Hepatocyte (in vitro differentiated cells): ENCODE measurements around the gene KRT80. TPM values are rescaled to one million over a fixed set of nuclear protein-coding genes. Genes with fewer than 3 reads are reported as not detected.

ENCODE experiments used
- DNase-seq: peaks from one replicate; pipeline ENCODE4 v3.0.0-alpha.2; 2016; ENCODE audit warnings: low spot score
- H2AFZ ChIP-seq: fragments of 200-600 bp; sonication (generic); 2 replicates; pipeline ENCODE4 v1.6.0; 2016; ENCODE audit warnings: antibody characterized with exemption, mild to moderate bottlenecking
- H3K27ac ChIP-seq: fragments of 200-600 bp; sonication (generic); 2 replicates; pipeline ENCODE4 v1.5.1; 2016; ENCODE audit warnings: mild to moderate bottlenecking
- H3K27me3 ChIP-seq: fragments of 200-600 bp; sonication (generic); 2 replicates; pipeline ENCODE4 v1.6.1; 2016
- H3K36me3 ChIP-seq: fragments of 200-600 bp; sonication (generic); replicated peaks from 2 replicates; pipeline ENCODE4 v1.5.1; 2016; ENCODE audit warnings: low read depth; ENCODE audit not compliant: insufficient read depth
- H3K4me1 ChIP-seq: fragments of 200-600 bp; sonication (generic); 2 replicates; pipeline ENCODE4 v1.5.1; 2016; ENCODE audit warnings: mild to moderate bottlenecking, moderate library complexity; ENCODE audit not compliant: insufficient read depth
- H3K4me2 ChIP-seq: fragments of 200-600 bp; sonication (generic); 2 replicates; pipeline ENCODE4 v1.6.0; 2016
- H3K4me3 ChIP-seq: fragments of 200-600 bp; sonication (generic); 2 replicates; pipeline ENCODE4 v1.5.1; 2016; ENCODE audit warnings: mild to moderate bottlenecking
- H3K79me2 ChIP-seq: fragments of 200-600 bp; sonication (generic); 2 replicates; pipeline ENCODE4 v1.6.0; 2017; ENCODE audit warnings: mild to moderate bottlenecking
- H3K9me2 ChIP-seq: fragments of 200-600 bp; sonication (generic); replicated peaks from 2 replicates; pipeline ENCODE4 v1.6.0; 2017; ENCODE audit warnings: mild to moderate bottlenecking; ENCODE audit not compliant: insufficient read depth
- H3K9me3 ChIP-seq: fragments of 200-600 bp; sonication (generic); 2 replicates; pipeline ENCODE4 v1.5.1; 2016; ENCODE audit warnings: low read depth, mild to moderate bottlenecking
- H4K20me1 ChIP-seq: fragments of 200-600 bp; sonication (generic); 2 replicates; pipeline ENCODE4 v1.6.0; 2016; ENCODE audit warnings: mild to moderate bottlenecking; ENCODE audit not compliant: insufficient read depth, poor library complexity, severe bottlenecking
- CTCF ChIP-seq: fragments of 200-600 bp; sonication (generic); IDR thresholded peaks from 2 replicates; pipeline ENCODE4 v1.5.1; 2016; ENCODE audit warnings: antibody characterized with exemption, mild to moderate bottlenecking; ENCODE audit not compliant: poor library complexity
- EZH2 ChIP-seq: fragments of 200-600 bp; sonication (generic); IDR thresholded peaks from 2 replicates; pipeline ENCODE4 v1.6.1; 2016; ENCODE audit warnings: antibody characterized with exemption, mild to moderate bottlenecking, borderline replicate concordance
- EZH2phosphoT487 ChIP-seq: fragments of 200-600 bp; sonication (generic); IDR thresholded peaks from one replicate; pipeline ENCODE4 v1.6.1; 2018; ENCODE audit warnings: antibody characterized with exemption, mild to moderate bottlenecking, low read depth, moderate library complexity; ENCODE audit not compliant: unreplicated experiment, severe bottlenecking
- WGBS: methylation state at CpG from one replicate; pipeline ENCODE4 v1.1.6; 2016; ENCODE audit warnings: low lambda C conversion rate; ENCODE audit errors: missing lambda C conversion rate; 5-methylcytosine and 5-hydroxymethylcytosine counted together
- polyA plus RNA-seq: library from polyadenylated mRNA; unstranded; fragments of >200 nt; fragmentation: Nextera tagmentation; extraction: Ambion mirVana; gene quantifications from 2 replicates; pipeline ENCODE4 v1.2.1, GENCODE V29; 2016
- total RNA-seq: library from RNA; depleted of rRNA; stranded (reverse); fragments of >200 nt; gene quantifications from 2 replicates; pipeline ENCODE4 v1.2.3, GENCODE V29; 2014

KRT80 gene
- total and polyA plus RNA-seq, 2 experiments from 2014 or later = 0.77 to 1.2 TPM

- Histone ChIP-seq H3K27me3 (no peaks in the 10 kb centered on the region), H2AFZ (no peak overlapping the region), H3K9me3 (no peaks in the 10 kb centered on the region), H3K4me1 (peaks cover 21% of the 10 kb centered on the region), H3K4me3 (no peak overlapping the region), H4K20me1 (no peaks in the 10 kb centered on the region), H3K4me2 (no peak overlapping the region), H3K9me2 (no peaks in the 10 kb centered on the region), H3K79me2 (no peaks in the 10 kb centered on the region), H3K27ac (no peak overlapping the region), H3K36me3 (no peaks in the 10 kb centered on the region)
- DNase-seq = no peak
- TF ChIP-seq EZH2 (no peak), EZH2phosphoT487 (no peak)
- 93% methylated on average over 5 of the region's 5 CpGs for WGBS
Observed at GRCh38 chr12:52142431-52142830, 49.4 kb downstream of the KRT80 start.

- no peak for DNase-seq
- Histone ChIP-seq H3K79me2 (no peaks in the 10 kb centered on the region), H3K9me2 (no peaks in the 10 kb centered on the region), H3K36me3 (no peaks in the 10 kb centered on the region), H3K27ac (no peak overlapping the region), H3K4me1 (peaks cover 16% of the 10 kb centered on the region), H3K4me3 (no peak overlapping the region), H4K20me1 (no peaks in the 10 kb centered on the region), H3K9me3 (no peaks in the 10 kb centered on the region), H3K27me3 (no peaks in the 10 kb centered on the region), H3K4me2 (no peak overlapping the region), H2AFZ (no peak overlapping the region)
- 95% methylated on average over 8 of the region's 8 CpGs for WGBS
- TF ChIP-seq EZH2 (no peak), EZH2phosphoT487 (no peak), CTCF (no peak)
Observed at GRCh38 chr12:52141875-52142274, 49.9 kb downstream of the KRT80 start.

- H3K9me2 ChIP-seq = no peaks in the 10 kb centered on the region
Observed at GRCh38 chr12:52141306-52141705, 50.5 kb downstream of the KRT80 start.

DNA sequence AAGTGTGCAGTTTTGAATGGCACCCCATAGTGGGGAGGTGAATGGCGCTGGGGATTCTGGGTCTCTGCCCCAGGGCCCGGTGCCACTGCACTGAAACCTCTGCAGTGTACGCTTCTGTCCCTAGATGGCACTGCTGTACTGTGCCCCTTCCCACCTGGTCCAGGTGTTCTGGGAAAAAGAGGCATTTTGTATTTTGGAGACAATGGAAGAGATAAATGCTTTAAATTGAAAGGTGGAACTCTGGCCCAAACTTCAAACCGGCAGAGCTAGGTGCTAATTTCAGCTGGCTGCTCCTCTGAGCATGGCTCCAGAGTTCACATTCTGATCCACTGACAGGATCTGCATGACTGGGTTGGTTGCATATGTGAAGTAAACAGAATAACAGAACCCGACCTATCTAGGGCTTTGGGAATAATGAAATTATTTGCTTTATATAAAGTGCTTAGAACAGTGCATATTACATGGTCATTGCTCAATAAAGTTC is 52.2 kb downstream of the KRT80 start:
- DNase-seq = peak; percentile 71
- 18% methylated on average over 5 of the region's 5 CpGs for WGBS

More at GRCh38 chr12:52141306-52141705, 50.5 kb downstream of the KRT80 start:
- H3K27ac ChIP-seq = no peak overlapping the region
- no peak overlapping the region for H2AFZ ChIP-seq
- H3K27me3 ChIP-seq = no peaks in the 10 kb centered on the region
- 86% methylated on average over 4 of the region's 4 CpGs for WGBS
- no peaks in the 10 kb centered on the region for H4K20me1 ChIP-seq
- no peak overlapping the region for H3K4me2 ChIP-seq
- DNase-seq = no peak
- H3K36me3 ChIP-seq = no peaks in the 10 kb centered on the region
- no peaks in the 10 kb centered on the region for H3K79me2 ChIP-seq
- H3K9me3 ChIP-seq = no peaks in the 10 kb centered on the region
- peaks cover 11% of the 10 kb centered on the region for H3K4me1 ChIP-seq
- H3K4me3 ChIP-seq = no peak overlapping the region
- TF ChIP-seq CTCF (no peak), EZH2 (no peak), EZH2phosphoT487 (no peak)

More for the DNA sequence above, 52.2 kb downstream of the KRT80 start:
- Histone ChIP-seq H4K20me1 (no peaks in the 10 kb centered on the region), H3K27ac (no peak overlapping the region), H2AFZ (no peak overlapping the region), H3K4me2 (no peak overlapping the region), H3K4me3 (no peak overlapping the region), H3K4me1 (no peaks in the 10 kb centered on the region), H3K36me3 (no peaks in the 10 kb centered on the region), H3K9me2 (no peaks in the 10 kb centered on the region), H3K79me2 (no peaks in the 10 kb centered on the region), H3K9me3 (no peaks in the 10 kb centered on the region), H3K27me3 (no peaks in the 10 kb centered on the region)
- TF ChIP-seq EZH2 (no peak), CTCF (peak; percentile 74)
